Activated B cell treated with CpG ODN at 0.5 μM for 24 hours (primary cell): Measurements from ENCODE around the gene TPGS1. TPM values are rescaled to one million over a fixed set of nuclear protein-coding genes. Genes with fewer than 3 reads are reported as not detected.

Experiments used
- ATAC-seq: fragments of 200-7000 bp; cut with Tn5 transposase; one replicate; pipeline ENCODE4 v1.10.0; 2021; ENCODE audit warnings: low read depth, mild to moderate bottlenecking, moderate library complexity
- CTCF ChIA-PET: fragments of 350-600 bp; sonication (Branson Sonifier 250); formaldehyde crosslinking; loops from one replicate; lab custom pipeline; 2021; ENCODE audit warnings: antibody characterized with exemption; lab: Charles Lee
- POLR2A ChIA-PET: fragments of 350-600 bp; sonication (Branson Sonifier 250); formaldehyde crosslinking; loops from one replicate; lab custom pipeline; 2021; ENCODE audit warnings: antibody characterized with exemption; lab: Charles Lee
- DNase-seq: peaks from one replicate; pipeline ENCODE4 v3.0.0; 2022
- H3K27ac Mint-ChIP-seq: one replicate; pipeline ENCODE4 v1.8.0; 2020; ENCODE audit warnings: mixed read lengths
- H3K27me3 Mint-ChIP-seq: one replicate; pipeline ENCODE4 v1.8.0; 2021; ENCODE audit warnings: mixed read lengths
- H3K36me3 Mint-ChIP-seq: one replicate; pipeline ENCODE4 v1.8.0; 2021; ENCODE audit warnings: low read depth, mixed read lengths
- H3K4me1 Mint-ChIP-seq: one replicate; pipeline ENCODE4 v1.8.0; 2021; ENCODE audit warnings: mixed read lengths
- H3K4me3 Mint-ChIP-seq: one replicate; pipeline ENCODE4 v1.8.0; 2020; ENCODE audit warnings: mild to moderate bottlenecking, mixed read lengths
- H3K9me3 Mint-ChIP-seq: one replicate; pipeline ENCODE4 v1.8.0; 2020; ENCODE audit warnings: mixed read lengths
- intact Hi-C: fragments of 100-400 bp; cut with micrococcal nuclease; formaldehyde crosslinking; loops from one replicate; pipeline ENCODE4 v1.15.1; 2024
- total RNA-seq: library from RNA; stranded (reverse); gene quantifications from 2 replicates; pipeline ENCODE4 v1.2.3, GENCODE V29; 2022
- TF ChIP-seq, protein P1 (sequence below): fragments of 200-600 bp; IDR thresholded peaks from one replicate; pipeline ENCODE4 v1.8.0; 2022; ENCODE audit warnings: antibody characterized with exemption, mild to moderate bottlenecking

The TPGS1 gene
- total RNA-seq, 1 donor from 2014 or later, result 23.8 TPM

- DNase-seq (no peak), ATAC-seq (no peak)
- Mint-ChIP-seq H3K4me3 (no peak overlapping the region), H3K27ac (no peak overlapping the region), H3K4me1 (no peaks in the 10 kb centered on the region), H3K36me3 (no peaks in the 10 kb centered on the region), H3K9me3 (peaks cover 2% of the 10 kb centered on the region), H3K27me3 (peaks cover 5% of the 10 kb centered on the region)
- ChIA-PET POLR2A (no interaction called here), CTCF (no interaction called here)
- TF ChIP-seq, protein P1, sequence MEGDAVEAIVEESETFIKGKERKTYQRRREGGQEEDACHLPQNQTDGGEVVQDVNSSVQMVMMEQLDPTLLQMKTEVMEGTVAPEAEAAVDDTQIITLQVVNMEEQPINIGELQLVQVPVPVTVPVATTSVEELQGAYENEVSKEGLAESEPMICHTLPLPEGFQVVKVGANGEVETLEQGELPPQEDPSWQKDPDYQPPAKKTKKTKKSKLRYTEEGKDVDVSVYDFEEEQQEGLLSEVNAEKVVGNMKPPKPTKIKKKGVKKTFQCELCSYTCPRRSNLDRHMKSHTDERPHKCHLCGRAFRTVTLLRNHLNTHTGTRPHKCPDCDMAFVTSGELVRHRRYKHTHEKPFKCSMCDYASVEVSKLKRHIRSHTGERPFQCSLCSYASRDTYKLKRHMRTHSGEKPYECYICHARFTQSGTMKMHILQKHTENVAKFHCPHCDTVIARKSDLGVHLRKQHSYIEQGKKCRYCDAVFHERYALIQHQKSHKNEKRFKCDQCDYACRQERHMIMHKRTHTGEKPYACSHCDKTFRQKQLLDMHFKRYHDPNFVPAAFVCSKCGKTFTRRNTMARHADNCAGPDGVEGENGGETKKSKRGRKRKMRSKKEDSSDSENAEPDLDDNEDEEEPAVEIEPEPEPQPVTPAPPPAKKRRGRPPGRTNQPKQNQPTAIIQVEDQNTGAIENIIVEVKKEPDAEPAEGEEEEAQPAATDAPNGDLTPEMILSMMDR, result no peak
- intact Hi-C loops, result no loop called here
Measured at GRCh38 chr19:465056-465816, 42.1 kb upstream of the TPGS1 start.

GRCh38 chr19:467554-467953 is 39.7 kb upstream of the TPGS1 start:
- TF ChIP-seq, protein P1, result no peak
- Mint-ChIP-seq H3K27me3 (no peaks in the 10 kb centered on the region), H3K4me3 (no peak overlapping the region), H3K36me3 (no peaks in the 10 kb centered on the region), H3K4me1 (no peaks in the 10 kb centered on the region), H3K27ac (no peak overlapping the region), H3K9me3 (peaks cover 2% of the 10 kb centered on the region)
- POLR2A ChIA-PET, result no interaction called here
- ATAC-seq (no peak), DNase-seq (no peak)
- intact Hi-C loops, result no loop called here
- CTCF ChIA-PET, result no interaction called here

DNA sequence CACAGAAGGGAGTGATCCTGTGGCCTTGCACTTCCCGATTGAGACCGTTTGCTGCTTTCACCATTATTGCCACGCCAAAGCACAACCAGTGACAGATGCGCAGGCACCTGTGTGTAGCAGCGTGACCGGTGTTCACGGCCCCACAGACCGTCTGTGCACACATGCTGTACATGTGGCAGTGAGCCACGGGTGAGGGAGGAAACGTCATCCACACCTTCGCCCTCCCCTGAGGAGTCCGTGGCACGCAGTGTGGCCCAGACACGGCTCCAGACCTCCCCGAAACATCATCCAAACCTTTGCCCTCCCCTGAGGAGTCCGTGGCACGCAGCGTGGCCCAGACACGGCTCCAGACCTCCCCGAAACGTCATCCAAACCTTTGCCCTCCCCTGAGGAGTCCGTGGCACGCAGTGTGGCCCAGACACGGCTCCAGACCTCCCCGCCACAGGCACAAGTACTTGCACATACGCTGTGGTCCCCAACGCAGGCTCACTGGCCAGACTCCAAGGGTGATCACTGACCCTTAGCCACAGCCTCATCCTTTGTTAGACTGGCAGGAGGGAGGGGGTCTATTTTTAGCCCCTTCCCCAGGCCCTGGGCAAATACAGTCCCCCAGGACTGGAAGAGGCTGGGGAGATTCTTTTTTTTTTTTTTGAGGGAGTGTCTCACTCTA is 38.6 kb upstream of the TPGS1 start:
- ChIA-PET POLR2A (no interaction called here), CTCF (no interaction called here)
- intact Hi-C loops, result no loop called here
- H3K27ac Mint-ChIP-seq, result no peak overlapping the region
- peaks cover 2% of the 10 kb centered on the region for H3K9me3 Mint-ChIP-seq
- ATAC-seq, result no peak
- H3K4me3 Mint-ChIP-seq, result no peak overlapping the region
- no peak for DNase-seq
- H3K27me3 Mint-ChIP-seq, result no peaks in the 10 kb centered on the region
- H3K36me3 Mint-ChIP-seq, result no peaks in the 10 kb centered on the region
- H3K4me1 Mint-ChIP-seq, result no peaks in the 10 kb centered on the region
- TF ChIP-seq, protein P1, result no peak

DNA sequence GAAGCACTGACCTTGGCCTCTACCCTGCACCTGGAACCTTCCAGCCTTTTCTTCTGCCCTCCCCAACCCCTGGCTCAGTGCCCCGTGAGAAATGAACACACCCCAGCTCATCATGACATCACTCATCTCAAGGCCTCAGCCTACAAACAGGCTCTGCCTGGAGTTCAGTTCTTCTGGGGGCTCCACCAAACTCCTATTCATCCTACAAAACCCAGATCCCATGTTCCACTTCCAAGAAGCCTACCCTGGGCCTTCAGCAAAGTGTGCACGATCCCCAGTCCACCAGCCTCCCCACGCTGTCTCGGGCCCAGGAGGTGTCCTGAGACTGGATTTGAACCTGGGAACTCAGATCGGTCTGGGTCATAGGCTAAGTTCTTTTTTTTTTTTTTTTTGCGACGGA is 37.5 kb upstream of the TPGS1 start:
- POLR2A ChIA-PET, result no interaction called here
- H3K36me3 Mint-ChIP-seq, result no peaks in the 10 kb centered on the region

DNA sequence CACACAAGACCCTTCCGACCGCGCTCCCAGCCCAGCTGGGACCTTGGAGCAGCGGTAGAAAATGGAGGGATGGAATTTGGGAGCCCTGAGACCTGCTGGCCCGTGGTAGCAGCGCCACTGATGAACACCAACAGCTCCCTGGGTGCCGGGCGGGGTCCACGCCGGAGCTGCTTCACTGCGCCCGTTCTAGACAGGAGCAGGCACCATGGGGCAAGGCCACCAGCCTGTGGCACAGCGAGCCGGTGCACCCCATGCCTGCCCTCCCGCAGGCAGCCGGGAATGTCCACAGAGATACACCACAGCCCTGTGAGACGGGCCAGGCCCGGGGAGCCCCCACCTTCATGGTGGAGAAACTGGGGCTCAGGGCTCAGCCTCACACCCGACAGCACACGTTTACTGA is 36.6 kb upstream of the TPGS1 start:
- Mint-ChIP-seq H3K36me3 (no peaks in the 10 kb centered on the region), H3K9me3 (no peaks in the 10 kb centered on the region), H3K27me3 (peaks cover 3% of the 10 kb centered on the region), H3K27ac (no peak overlapping the region), H3K4me3 (no peak overlapping the region), H3K4me1 (no peaks in the 10 kb centered on the region)
- ATAC-seq (no peak), DNase-seq (no peak)
- POLR2A ChIA-PET, result no interaction called here
- CTCF ChIA-PET, result no interaction called here
- TF ChIP-seq, protein P1, result no peak
- intact Hi-C loops, result no loop called here

More for the DNA sequence above, 37.5 kb upstream of the TPGS1 start:
- H3K27ac Mint-ChIP-seq, result no peak overlapping the region
- H3K4me1 Mint-ChIP-seq, result no peaks in the 10 kb centered on the region
- no peak overlapping the region for H3K4me3 Mint-ChIP-seq
- H3K27me3 Mint-ChIP-seq, result no peaks in the 10 kb centered on the region
- CTCF ChIA-PET, result no interaction called here
- H3K9me3 Mint-ChIP-seq, result no peaks in the 10 kb centered on the region
- intact Hi-C loops, result no loop called here
- no peak for DNase-seq
- ATAC-seq, result no peak
- TF ChIP-seq, protein P1, result no peak
